Smooth muscle cell (in vitro differentiated cells): ENCODE data around the gene NPC1. TPM values are rescaled to one million over a fixed set of nuclear protein-coding genes. Genes with fewer than 3 reads are reported as not detected.
A peak's percentile ranks its signal among the peaks of the same experiment; 100 is the strongest.

ENCODE experiments used
- DNase-seq: peaks from one replicate; lab custom pipeline; 2025; ENCODE audit not compliant: unreplicated experiment; lab: John Stamatoyannopoulos, UW
- H2AFZ ChIP-seq: fragments of 200-600 bp; sonication (generic); 2 replicates; pipeline ENCODE4 v1.6.0; 2016; ENCODE audit warnings: antibody characterized with exemption, low read depth, mild to moderate bottlenecking
- H3F3A ChIP-seq: fragments of 200-600 bp; sonication (generic); 2 replicates; pipeline ENCODE4 v1.6.0; 2017; ENCODE audit warnings: antibody characterized with exemption, low read depth
- H3K27ac ChIP-seq: fragments of 200-600 bp; sonication (generic); 2 replicates; pipeline ENCODE4 v1.5.1; 2016; ENCODE audit warnings: low read depth, mild to moderate bottlenecking
- H3K27me3 ChIP-seq: fragments of 200-600 bp; sonication (generic); 2 replicates; pipeline ENCODE4 v1.6.1; 2016; ENCODE audit warnings: low read depth, mild to moderate bottlenecking
- H3K36me3 ChIP-seq: fragments of 200-600 bp; sonication (generic); 2 replicates; pipeline ENCODE4 v1.5.1; 2016; ENCODE audit warnings: low read depth
- H3K4me1 ChIP-seq: fragments of 200-600 bp; sonication (generic); 2 replicates; pipeline ENCODE4 v1.5.1; 2016; ENCODE audit warnings: low read depth
- H3K4me2 ChIP-seq: fragments of 200-600 bp; sonication (generic); 2 replicates; pipeline ENCODE4 v1.6.0; 2016; ENCODE audit warnings: mild to moderate bottlenecking
- H3K4me3 ChIP-seq: fragments of 200-600 bp; sonication (generic); 2 replicates; pipeline ENCODE4 v1.5.1; 2016; ENCODE audit warnings: mild to moderate bottlenecking
- H3K79me2 ChIP-seq: fragments of 200-600 bp; sonication (generic); 2 replicates; pipeline ENCODE4 v1.6.0; 2016; ENCODE audit warnings: low read depth, mild to moderate bottlenecking
- H3K9ac ChIP-seq: fragments of 200-600 bp; sonication (generic); 2 replicates; pipeline ENCODE4 v1.6.0; 2016; ENCODE audit warnings: low read depth
- H3K9me3 ChIP-seq: fragments of 200-600 bp; sonication (generic); replicated peaks from 2 replicates; pipeline ENCODE4 v1.5.1; 2016; ENCODE audit warnings: low read depth
- H4K20me1 ChIP-seq: fragments of 200-600 bp; sonication (generic); 2 replicates; pipeline ENCODE4 v1.6.0; 2016; ENCODE audit warnings: low read depth
- WGBS: methylation state at CpG from one replicate; pipeline ENCODE4 v1.1.7; 2016; ENCODE audit warnings: low lambda C conversion rate; 5-methylcytosine and 5-hydroxymethylcytosine counted together
- polyA plus RNA-seq: library from polyadenylated mRNA; unstranded; fragments of >200 nt; fragmentation: Nextera tagmentation; extraction: Ambion mirVana; gene quantifications from 2 replicates; pipeline ENCODE4 v1.2.1, GENCODE V29; 2016
- total RNA-seq: library from RNA; depleted of rRNA; stranded (reverse); fragments of >200 nt; gene quantifications from 2 replicates; pipeline ENCODE4 v1.2.3, GENCODE V29; 2014
- TF ChIP-seq, protein P1 (sequence below): fragments of 200-600 bp; sonication (generic); IDR thresholded peaks from 2 replicates; pipeline ENCODE4 v1.5.1; 2017; ENCODE audit warnings: borderline replicate concordance, mild to moderate bottlenecking, antibody characterized with exemption; ENCODE audit not compliant: insufficient read depth, poor library complexity, severe bottlenecking

Gene NPC1
- total and polyA plus RNA-seq, 2 experiments from 2014 or later = 29.9 to 55.5 TPM

DNA sequence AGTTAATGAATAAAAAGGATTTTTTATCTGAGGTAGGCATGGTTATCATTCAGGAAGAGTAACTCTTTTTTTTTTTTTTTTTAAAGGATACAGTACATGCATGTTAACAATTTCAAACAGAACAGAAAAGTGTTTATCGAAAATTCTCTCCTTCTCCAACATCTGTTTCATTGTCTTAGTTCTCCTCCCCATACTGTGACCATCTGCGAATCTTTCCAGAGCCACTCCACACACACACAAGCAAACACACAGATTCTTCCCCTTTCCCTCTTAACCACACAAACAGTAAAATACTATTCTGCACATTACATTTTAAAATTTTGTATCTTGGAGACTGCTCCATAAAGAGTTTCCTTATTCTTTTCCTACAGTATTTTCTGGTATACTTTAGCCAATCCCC, 38.0 kb downstream of the NPC1 start:
- H3K4me2 ChIP-seq = no peak overlapping the region
- peaks cover 14% of the 10 kb centered on the region for H3K36me3 ChIP-seq
- no peak overlapping the region for H2AFZ ChIP-seq
- no peak overlapping the region for H3K9ac ChIP-seq
- peak overlapping the region; percentile 58 for H3K27ac ChIP-seq
- no peak overlapping the region for H3K4me3 ChIP-seq
- H3K27me3 ChIP-seq = no peaks in the 10 kb centered on the region
- TF ChIP-seq, protein P1, sequence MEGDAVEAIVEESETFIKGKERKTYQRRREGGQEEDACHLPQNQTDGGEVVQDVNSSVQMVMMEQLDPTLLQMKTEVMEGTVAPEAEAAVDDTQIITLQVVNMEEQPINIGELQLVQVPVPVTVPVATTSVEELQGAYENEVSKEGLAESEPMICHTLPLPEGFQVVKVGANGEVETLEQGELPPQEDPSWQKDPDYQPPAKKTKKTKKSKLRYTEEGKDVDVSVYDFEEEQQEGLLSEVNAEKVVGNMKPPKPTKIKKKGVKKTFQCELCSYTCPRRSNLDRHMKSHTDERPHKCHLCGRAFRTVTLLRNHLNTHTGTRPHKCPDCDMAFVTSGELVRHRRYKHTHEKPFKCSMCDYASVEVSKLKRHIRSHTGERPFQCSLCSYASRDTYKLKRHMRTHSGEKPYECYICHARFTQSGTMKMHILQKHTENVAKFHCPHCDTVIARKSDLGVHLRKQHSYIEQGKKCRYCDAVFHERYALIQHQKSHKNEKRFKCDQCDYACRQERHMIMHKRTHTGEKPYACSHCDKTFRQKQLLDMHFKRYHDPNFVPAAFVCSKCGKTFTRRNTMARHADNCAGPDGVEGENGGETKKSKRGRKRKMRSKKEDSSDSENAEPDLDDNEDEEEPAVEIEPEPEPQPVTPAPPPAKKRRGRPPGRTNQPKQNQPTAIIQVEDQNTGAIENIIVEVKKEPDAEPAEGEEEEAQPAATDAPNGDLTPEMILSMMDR = no peak
- peaks cover 4% of the 10 kb centered on the region for H3F3A ChIP-seq
- H3K9me3 ChIP-seq = no peaks in the 10 kb centered on the region
- H4K20me1 ChIP-seq = no peaks in the 10 kb centered on the region
- no peaks in the 10 kb centered on the region for H3K4me1 ChIP-seq
- no peaks in the 10 kb centered on the region for H3K79me2 ChIP-seq
- no peak for DNase-seq
- WGBS = 85% methylated on average over 2 of the region's 2 CpGs

DNA sequence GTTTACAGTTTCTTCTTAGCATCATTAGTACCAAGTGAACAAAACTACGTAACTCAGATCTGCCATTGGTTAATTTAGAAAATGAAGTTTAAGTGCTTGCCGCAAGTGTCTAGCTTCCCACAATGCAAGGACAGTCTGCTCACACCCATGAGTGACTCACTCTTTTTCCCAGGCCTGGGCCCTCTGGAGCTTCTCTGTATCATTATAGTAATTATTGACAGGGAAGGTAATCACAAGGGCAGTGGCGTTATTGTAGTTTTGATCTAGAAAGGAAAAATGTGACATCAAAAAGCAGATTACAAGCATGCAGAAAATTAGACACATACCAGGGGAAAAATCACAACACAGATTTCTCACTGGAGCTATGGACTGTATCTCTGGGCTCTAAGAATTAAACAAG, 38.5 kb downstream of the NPC1 start:
- TF ChIP-seq, protein P1 = no peak
- Histone ChIP-seq H3K36me3 (peaks cover 13% of the 10 kb centered on the region), H3K4me1 (no peaks in the 10 kb centered on the region), H3K4me3 (no peak overlapping the region), H3K9me3 (no peaks in the 10 kb centered on the region), H2AFZ (no peak overlapping the region), H3K79me2 (no peaks in the 10 kb centered on the region), H3K27ac (peak overlapping the region; percentile 58), H3F3A (peaks cover 4% of the 10 kb centered on the region), H3K27me3 (no peaks in the 10 kb centered on the region), H3K9ac (no peak overlapping the region), H3K4me2 (no peak overlapping the region), H4K20me1 (peaks cover 2% of the 10 kb centered on the region)
- 45% methylated on average over 3 of the region's 3 CpGs for WGBS
- no peak for DNase-seq

DNA sequence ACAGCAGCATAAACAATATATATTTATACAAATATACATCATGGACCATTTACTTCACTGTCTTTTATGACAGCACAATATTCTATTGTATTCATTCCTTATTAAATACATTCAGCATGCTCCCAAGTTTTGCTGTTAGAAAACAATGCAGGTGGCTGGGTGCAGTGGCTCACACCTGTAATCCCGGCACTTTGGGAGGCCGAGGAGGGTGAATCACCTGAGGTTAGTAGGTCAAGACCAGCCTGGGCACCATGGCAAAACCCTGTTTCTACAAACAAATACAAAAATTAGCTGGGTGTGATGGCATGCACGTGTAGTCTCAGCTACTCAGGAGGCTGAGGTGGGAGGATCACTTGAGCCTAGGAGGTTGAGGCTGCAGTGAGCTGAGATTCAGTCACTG, 39.0 kb downstream of the NPC1 start:
- 73% methylated on average over 3 of the region's 3 CpGs for WGBS
- no peak overlapping the region for H3K4me3 ChIP-seq

DNA sequence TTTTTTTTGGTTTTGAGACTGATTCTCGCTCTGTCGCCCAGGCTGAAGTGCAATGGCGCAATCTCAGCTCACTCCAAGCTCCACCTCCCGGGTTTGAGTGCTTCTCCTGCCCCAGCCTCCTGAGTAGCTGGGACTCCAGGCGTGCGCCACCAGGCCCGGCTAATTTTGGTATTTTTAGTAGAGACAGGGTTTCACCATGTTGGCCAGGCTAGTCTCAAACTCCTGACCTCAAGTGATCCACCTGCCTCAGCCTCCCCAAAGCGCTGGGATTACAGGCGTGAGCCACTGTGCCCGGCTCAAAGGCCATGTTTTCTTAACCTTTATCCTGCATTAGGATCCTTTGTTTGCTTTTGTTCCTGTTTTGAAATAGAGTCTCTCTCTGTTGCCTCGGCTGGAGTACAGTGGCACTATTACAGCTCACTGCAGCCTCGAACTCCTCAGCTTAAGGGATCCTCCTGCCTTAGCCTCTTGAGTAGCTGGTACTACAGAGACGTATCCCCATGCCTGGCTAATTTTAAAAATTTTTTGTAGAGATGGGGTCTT, 41.0 kb downstream of the NPC1 start:
- no peak overlapping the region for H3K27ac ChIP-seq
- peaks cover 25% of the 10 kb centered on the region for H4K20me1 ChIP-seq
- H2AFZ ChIP-seq = no peak overlapping the region
- TF ChIP-seq, protein P1 = no peak
- 97% methylated on average over 13 of the region's 13 CpGs for WGBS
- no peaks in the 10 kb centered on the region for H3K36me3 ChIP-seq
- no peak overlapping the region for H3K9ac ChIP-seq
- peaks cover 9% of the 10 kb centered on the region for H3F3A ChIP-seq
- H3K4me1 ChIP-seq = peaks cover 7% of the 10 kb centered on the region
- no peaks in the 10 kb centered on the region for H3K9me3 ChIP-seq
- H3K27me3 ChIP-seq = no peaks in the 10 kb centered on the region
- H3K4me2 ChIP-seq = no peak overlapping the region
- H3K79me2 ChIP-seq = no peaks in the 10 kb centered on the region
- H3K4me3 ChIP-seq = no peak overlapping the region
- no peak for DNase-seq

More for the DNA sequence above, 39.0 kb downstream of the NPC1 start:
- Histone ChIP-seq H3K27ac (peak overlapping the region; percentile 58), H3K4me2 (no peak overlapping the region), H3K36me3 (peaks cover 13% of the 10 kb centered on the region), H4K20me1 (peaks cover 7% of the 10 kb centered on the region), H3K9me3 (no peaks in the 10 kb centered on the region), H3K9ac (no peak overlapping the region), H3K27me3 (no peaks in the 10 kb centered on the region), H3K79me2 (no peaks in the 10 kb centered on the region), H3K4me1 (no peaks in the 10 kb centered on the region), H2AFZ (no peak overlapping the region), H3F3A (peaks cover 4% of the 10 kb centered on the region)
- TF ChIP-seq, protein P1 = no peak
- no peak for DNase-seq
